ENCODE results near the gene CCDC158.
"Not testable (repeated sequence)": the region's sequence is repeated elsewhere in the genome, so short reads cannot be mapped to it uniquely, and the experiment has no call there.

The CCDC158 gene

DNA sequence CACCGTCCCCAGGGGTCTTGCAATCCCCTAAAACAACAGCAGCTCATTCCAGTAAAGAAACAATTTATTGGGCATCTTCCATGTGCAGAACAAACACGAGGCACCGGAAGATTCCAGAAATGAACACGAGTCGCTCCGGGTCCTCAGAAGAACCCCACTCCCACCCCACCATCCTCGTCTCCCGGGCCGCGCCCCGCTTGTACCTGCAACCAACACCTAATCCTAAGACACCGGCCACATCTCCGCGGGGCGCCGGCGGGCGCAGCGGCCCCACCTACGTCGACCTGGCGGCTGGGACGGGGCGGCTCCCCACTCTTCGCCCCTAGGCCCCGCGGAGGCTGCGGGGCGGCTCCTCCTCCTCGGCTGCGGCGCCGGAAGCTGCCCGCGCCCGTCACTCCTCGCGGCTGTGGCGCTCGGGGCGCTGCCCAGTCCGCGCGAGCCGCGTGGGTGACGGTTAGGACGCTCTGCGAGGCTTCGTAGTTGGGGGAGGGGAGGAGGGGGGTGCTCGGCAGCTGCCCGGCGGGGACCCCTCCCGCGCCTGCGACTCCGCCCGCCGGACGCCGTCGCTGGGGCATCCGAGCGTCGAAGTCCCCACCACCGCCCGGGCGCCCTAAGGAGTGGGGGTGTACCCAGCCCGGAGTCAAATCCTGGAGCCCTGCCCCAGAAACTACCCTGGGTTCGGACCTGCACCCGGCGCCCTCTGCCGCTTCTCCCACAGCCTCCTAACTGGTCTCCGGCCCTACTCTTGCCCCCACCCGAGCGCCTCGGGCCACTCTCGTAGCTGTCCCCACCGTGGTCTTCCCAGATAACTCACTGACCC, at the start of gene CCDC158:
Gene CCDC158 (minus strand): TSS at position 380 of the 820 bp plus-strand sequence. CDS start 17,934 bp downstream, outside the sequence.
- no peak for DNase-seq (ENCODE audit: low read depth)

DNA sequence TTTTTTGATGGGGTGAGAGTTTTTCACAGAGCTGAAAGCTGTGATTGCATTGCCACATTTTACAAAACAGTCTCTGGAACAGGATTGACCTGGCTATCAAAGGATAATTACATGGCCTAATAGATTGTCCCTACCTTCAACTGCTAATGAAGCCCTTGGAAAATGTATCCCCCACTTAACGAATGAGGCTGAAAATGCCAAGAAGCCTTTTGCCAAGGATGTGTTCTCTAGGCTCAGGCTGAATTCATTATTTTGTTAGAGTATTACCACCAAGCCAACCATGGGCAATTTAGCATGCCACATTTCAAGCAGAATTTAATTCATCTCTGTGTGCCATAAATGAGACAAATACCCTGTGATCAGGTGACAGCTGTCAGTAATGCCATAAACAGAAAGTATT, 49.6 kb upstream of the CCDC158 start:
- no peak for DNase-seq (ENCODE audit: low read depth)

GRCh38 chr4:76470064-76470463, 49.1 kb upstream of the CCDC158 start:
- no peak for DNase-seq (ENCODE audit: low read depth)

- no peak for DNase-seq (ENCODE audit: low read depth)
Measured at GRCh38 chr4:76463568-76463967, 42.6 kb upstream of the CCDC158 start.

DNA sequence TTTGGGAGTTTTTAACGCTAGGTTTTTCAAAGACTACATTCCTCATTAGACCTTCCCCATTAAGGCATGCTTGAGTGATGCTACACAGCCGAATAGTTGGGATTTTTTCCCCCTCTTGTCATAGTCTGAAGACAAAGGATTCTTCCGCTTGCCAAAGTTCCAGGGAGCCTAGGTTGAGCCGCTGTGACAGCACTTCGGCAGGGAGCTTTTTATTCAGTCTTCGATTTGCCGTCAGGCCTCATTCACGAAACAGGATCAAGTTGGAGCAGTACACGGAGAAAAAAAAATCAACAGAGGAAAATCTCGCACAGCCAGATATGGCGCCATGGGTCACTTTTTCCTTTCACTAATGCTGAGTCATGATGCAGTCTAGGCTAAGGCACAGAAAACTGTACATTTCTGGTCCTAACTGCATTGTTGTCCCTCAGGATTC, 38.4 kb upstream of the CCDC158 start:
- no peak for DNase-seq (ENCODE audit: low read depth)

GRCh38 chr4:76458825-76459224, 37.9 kb upstream of the CCDC158 start:
- no peak for DNase-seq (ENCODE audit: low read depth)

DNA sequence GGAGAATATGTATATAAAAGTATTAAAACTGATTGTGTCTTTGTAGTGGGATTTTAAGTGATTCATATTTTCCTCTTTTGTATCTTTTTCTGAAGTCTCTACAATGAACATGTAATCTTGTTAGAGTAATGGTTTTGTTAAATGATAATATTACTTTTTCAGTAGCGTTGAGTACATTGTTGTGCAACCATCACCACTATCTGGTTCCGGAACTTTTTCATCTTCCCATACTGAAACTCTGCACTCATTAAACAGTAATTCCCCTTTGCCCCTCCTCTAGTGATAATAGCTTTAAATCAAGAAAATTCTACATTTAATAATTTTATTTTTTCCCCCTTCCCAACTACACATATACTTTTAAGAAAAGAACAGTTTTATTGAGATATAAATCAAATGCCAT, 37.4 kb upstream of the CCDC158 start:
- no peak for DNase-seq (ENCODE audit: low read depth)

- no peak for DNase-seq (ENCODE audit: low read depth)
Measured at GRCh38 chr4:76457885-76458284, 36.9 kb upstream of the CCDC158 start.

GRCh38 chr4:76454073-76454472, 33.1 kb upstream of the CCDC158 start:
- DNase-seq (ENCODE audit: low read depth), result not testable (repeated sequence)

DNA sequence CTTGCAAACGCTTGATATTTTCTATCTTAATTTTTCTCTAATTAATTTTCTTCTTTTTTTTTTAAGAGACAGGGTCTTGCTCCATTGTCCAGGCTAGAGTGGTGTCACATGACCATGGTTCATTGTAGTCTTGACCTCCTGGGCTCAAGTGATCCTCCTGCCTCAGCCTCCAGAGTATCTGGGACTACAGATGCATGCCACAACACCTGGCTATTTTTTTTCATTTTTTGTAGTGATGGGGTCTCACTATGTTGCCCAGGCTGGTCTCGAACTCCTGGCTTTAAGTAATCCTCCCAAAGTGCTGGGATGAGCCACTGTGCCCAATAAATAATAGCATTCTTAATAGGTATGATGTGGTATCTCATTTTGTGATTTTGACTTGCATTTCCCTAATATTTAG, 32.3 kb upstream of the CCDC158 start:
- DNase-seq (ENCODE audit: low read depth), result no peak

- DNase-seq (ENCODE audit: low read depth), result no peak
Measured at GRCh38 chr4:76449833-76450232, 28.9 kb upstream of the CCDC158 start.

- no peak for DNase-seq (ENCODE audit: low read depth)
Measured at GRCh38 chr4:76449362-76449767, 28.4 kb upstream of the CCDC158 start.

DNA sequence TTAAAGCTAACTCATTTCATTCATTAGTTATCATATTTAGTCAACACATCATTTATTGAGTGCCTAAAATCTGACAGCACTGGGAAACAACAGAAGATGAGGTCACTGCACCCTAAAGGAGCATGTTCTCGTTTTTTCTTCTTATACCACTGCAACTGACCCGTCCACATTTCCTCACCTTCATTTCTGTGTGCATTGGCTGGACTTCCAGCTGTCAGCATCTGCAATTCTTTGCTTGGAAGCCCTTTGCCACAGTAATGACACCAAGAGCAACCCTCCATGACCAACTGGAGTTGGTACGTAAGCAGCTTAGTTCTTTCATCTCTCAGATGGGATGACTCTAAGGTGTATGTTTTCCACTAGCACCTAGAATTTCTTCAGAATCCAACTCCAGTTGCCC, 27.3 kb upstream of the CCDC158 start:
- no peak for DNase-seq (ENCODE audit: low read depth)

GRCh38 chr4:76447393-76447851, 26.5 kb upstream of the CCDC158 start:
- DNase-seq (ENCODE audit: low read depth), result no peak

- DNase-seq (ENCODE audit: low read depth), result no peak
Measured at GRCh38 chr4:76445911-76446310, 25.0 kb upstream of the CCDC158 start.

DNA sequence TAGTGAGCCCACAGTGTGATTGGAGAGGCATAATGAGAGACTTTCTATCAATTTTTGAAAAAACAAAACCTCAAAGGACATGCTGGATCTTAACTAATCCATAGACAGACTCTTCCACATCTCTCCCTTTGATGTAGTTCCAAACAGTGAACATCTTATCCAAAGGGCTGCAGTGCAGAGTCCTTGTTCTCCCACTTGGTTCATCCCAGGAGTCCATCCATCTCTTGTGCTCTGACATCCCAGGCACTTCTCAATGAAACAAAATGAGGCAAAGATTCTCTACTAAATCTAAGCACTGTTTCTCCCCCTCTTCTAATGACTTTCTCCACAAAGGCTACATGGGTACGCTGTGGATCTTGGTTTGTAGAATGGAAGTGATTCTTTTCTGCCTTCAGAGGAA, 22.4 kb upstream of the CCDC158 start:
- no peak for DNase-seq (ENCODE audit: low read depth)

DNA sequence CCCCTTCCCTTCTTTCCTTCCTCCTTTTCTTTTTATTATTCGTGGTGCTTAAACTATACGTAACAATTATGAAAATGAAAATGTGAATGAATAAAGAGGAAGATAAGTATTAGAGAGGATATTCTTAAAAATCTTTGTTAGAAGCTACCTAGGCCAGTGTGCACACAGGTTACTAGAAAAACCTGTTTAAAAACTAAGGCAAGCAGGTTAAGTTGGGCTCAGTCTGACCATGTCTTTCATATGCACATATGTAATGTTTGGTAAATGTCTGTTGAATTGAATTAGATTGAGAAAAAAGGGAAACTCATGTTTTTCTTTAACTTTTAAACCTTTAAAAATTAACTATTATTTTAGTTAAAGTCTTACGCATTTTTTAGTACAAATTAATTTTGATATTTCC, 21.9 kb upstream of the CCDC158 start:
- no peak for DNase-seq (ENCODE audit: low read depth)

GRCh38 chr4:76441881-76442280, 20.9 kb upstream of the CCDC158 start:
- DNase-seq (ENCODE audit: low read depth), result no peak

GRCh38 chr4:76439491-76439890, 18.6 kb upstream of the CCDC158 start:
- no peak for DNase-seq (ENCODE audit: low read depth)

DNA sequence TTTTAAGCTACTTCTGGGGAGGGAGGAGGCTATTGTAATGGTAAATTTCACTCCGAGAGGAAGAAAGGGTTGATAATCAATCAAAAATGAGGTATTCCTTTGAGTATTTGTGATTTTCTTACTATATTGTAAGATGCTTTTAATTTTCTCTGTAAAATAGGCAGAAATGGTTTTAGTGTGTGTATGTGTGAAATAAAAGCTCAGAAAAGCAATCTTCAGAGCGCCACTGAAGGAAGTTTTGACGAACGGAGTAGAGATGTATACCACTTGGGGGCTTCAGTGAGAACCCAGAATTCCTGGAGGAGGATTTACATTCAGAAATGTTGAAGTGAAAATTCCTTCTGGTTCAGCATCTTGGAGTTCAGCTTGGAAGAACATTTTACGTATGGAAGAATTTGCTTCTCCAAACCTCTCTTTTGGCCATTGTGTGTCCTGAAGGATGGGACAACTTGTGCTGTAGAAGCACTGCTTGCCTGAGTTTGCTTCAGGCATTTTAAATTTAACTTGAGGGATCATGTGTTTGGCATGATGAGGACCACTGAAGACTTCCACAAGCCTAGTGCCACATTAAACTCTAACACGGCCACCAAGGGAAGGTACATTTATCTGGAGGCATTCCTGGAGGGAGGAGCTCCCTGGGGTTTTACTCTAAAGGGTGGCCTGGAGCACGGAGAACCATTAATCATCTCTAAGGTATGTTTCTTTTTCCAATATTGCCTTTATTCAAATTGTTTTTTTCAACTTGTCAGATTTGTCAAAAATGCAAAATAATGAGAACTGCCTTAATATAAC, 14.8 kb upstream of the CCDC158 start:
- DNase-seq (ENCODE audit: low read depth), result no peak

DNA sequence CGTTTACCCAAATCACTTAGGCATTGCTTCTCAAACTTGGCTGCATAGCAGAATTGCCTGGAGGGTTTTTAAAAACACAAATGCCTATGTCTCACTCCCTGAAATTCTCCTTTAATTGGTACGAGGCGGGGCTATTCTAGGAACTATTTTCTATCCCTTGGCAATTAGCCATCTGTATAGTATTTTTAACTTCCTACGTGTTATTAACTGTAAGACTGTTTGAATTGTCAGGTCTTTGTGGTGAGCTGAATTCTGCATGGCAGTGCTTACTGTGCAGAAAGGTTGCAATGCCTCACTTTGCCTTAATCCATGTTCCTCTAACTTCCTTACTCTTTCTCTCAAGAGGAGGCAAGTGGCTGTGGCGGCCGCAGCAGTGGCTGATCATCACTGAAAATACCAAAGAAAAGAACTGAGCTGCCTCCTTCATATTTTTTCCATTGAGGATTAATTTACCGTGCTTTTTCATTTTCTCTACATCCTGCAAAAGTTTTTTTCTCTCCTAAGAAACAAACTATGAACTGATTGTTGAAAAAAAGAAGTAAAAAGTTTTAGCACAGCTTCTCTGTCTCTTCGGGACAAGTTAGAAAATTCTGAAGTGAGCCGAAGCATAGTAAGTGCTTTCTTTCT, 14.1 kb upstream of the CCDC158 start, which contains the start of gene SHROOM3:
Gene SHROOM3 (plus strand): TSS at position 329 of the 627 bp plus-strand sequence. CDS start 824 bp downstream, outside the sequence.
- DNase-seq (ENCODE audit: low read depth), result no peak
